GM20431 (cell line): ENCODE data around the gene TCHP.
"Not testable (repeated sequence)": the region's sequence is repeated elsewhere in the genome, so short reads cannot be mapped to it uniquely, and the experiment has no call there.

Experiments used
- in situ Hi-C: fragments of 300-500 bp; cut with MseI, MboI; formaldehyde crosslinking; loops from one replicate; pipeline ENCODE4 v1.15.0; 2020; ENCODE audit warnings: low sequenced_read_pairs; ENCODE audit not compliant: unreplicated experiment

The TCHP gene

GRCh38 chr12:109899783-109900751 is at the start of gene TCHP:
Gene TCHP, plus strand, starts transcription at chr12:109900274. Its CDS starts 2,753 bp downstream, at chr12:109903027.
- in situ Hi-C loops = no loop called here

- in situ Hi-C loops = not testable (repeated sequence)
These were observed 49.6 kb upstream of the TCHP start for GRCh38 chr12:109850518-109850917.

- in situ Hi-C loops = no loop called here
These were observed 44.7 kb upstream of the TCHP start for GRCh38 chr12:109855377-109855776.

- in situ Hi-C loops = no loop called here
These were observed 42.4 kb upstream of the TCHP start for GRCh38 chr12:109857715-109858114.

- in situ Hi-C loops = no loop called here
These were observed 41.3 kb upstream of the TCHP start for GRCh38 chr12:109858764-109859163.

- in situ Hi-C loops = no loop called here
These were observed 39.1 kb upstream of the TCHP start for GRCh38 chr12:109860977-109861376.

GRCh38 chr12:109861689-109862314 is 38.3 kb upstream of the TCHP start:
- in situ Hi-C loops = no loop called here

GRCh38 chr12:109862491-109862890 is 37.6 kb upstream of the TCHP start:
- in situ Hi-C loops = not testable (repeated sequence)

- in situ Hi-C loops = no loop called here
These were observed 36.0 kb upstream of the TCHP start for GRCh38 chr12:109863847-109864712.

- in situ Hi-C loops = no loop called here
These were observed 35.2 kb upstream of the TCHP start for GRCh38 chr12:109864916-109865315.

- in situ Hi-C loops = no loop called here
These were observed 31.7 kb upstream of the TCHP start for GRCh38 chr12:109868182-109869051.

GRCh38 chr12:109870648-109871047 is 29.4 kb upstream of the TCHP start:
- in situ Hi-C loops = no loop called here

GRCh38 chr12:109871668-109872314 is 28.3 kb upstream of the TCHP start:
- in situ Hi-C loops = no loop called here

GRCh38 chr12:109873653-109874052 is 26.4 kb upstream of the TCHP start:
- in situ Hi-C loops = no loop called here

- in situ Hi-C loops = no loop called here
These were observed 24.4 kb upstream of the TCHP start for GRCh38 chr12:109875572-109876131.

GRCh38 chr12:109876406-109876805 is 23.7 kb upstream of the TCHP start:
- in situ Hi-C loops = no loop called here

- in situ Hi-C loops = no loop called here
These were observed 22.4 kb upstream of the TCHP start for GRCh38 chr12:109877504-109878246.

- in situ Hi-C loops = no loop called here
These were observed 21.8 kb upstream of the TCHP start for GRCh38 chr12:109878247-109878625.
